ENCODE measurements around the gene TMEM139. TPM values are rescaled to one million over a fixed set of nuclear protein-coding genes. Genes with fewer than 3 reads are reported as not detected.

TMEM139 gene
- total and polyA plus RNA-seq, 10 of the 15 experiments (the other 5 are each of a cell fraction or from before 2014, with no cell fraction given) = 0.31 TPM; not detected in 9

- TF ChIP-seq CTCF (IDR thresholded peaks at IDR 0.05 in 2 of 3, conservative IDR thresholded peaks at IDR 0.05 in 1 of 3; ENCODE audit: control insufficient read depth in 2 of 3, extremely low read depth in 1 of 3, insufficient read depth in 1 of 3, low read depth in 3 of 3, low read length in 3 of 3) = peak; percentile 82 to 95 (median 91)
- TF ChIP-seq YY1 (IDR thresholded peaks at IDR 0.05; ENCODE audit: low read depth, low read length) = 0 out of 2 replicates have a peak, but pooled peaks have one; percentile 55
- TF ChIP-seq YBX1 (IDR thresholded peaks at IDR 0.05) = no peak
These were observed 44.2 kb upstream of the TMEM139 start (continued) for GRCh38 chr7:143240291-143241168.

GRCh38 chr7:143242306-143242705 lies 42.5 kb upstream of the TMEM139 start:
- H3K79me2 ChIP-seq (ENCODE audit: control insufficient read depth, insufficient read depth, low read length) = no peaks in the 10 kb centered on the region
- H3K4me1 ChIP-seq (ENCODE audit: control insufficient read depth, insufficient read depth, low read length) = no peaks in the 10 kb centered on the region
- ChIA-PET POLR2A (no interaction called here), RAD21 (ENCODE audit: unreplicated experiment) (no interaction called here), CTCF (interaction anchor here (0.7 to 6.9 kb wide), 4 partner anchors 46 to 886 kb away, joined by 3 to 124 read pairs (median 4); partner anchors contain the start of gene CASP2), SMC1A (ENCODE audit: uncharacterized antibody, unreplicated experiment) (interaction anchor here (0.8 to 3.3 kb wide), 4 partner anchors 161 to 175 kb away, joined by 3 to 73 read pairs (median 4); no protein-coding TSS in a partner anchor)
- no peak overlapping the region for H2AFZ ChIP-seq (ENCODE audit: control insufficient read depth, low read depth, low read length)
- in situ Hi-C loops (cut with MboI) (no loop called here), intact Hi-C loops (cut with micrococcal nuclease; ENCODE audit: unreplicated experiment) (loop anchor here (10.0 kb wide), 1 partner anchor 882 kb away; the partner anchor contains the start of gene OR2A14)
- no peak overlapping the region for H3K4me2 ChIP-seq (ENCODE audit: control insufficient read depth, insufficient read depth)
- 57% methylated on average over 11 of the region's 11 CpGs for WGBS (ENCODE audit: insufficient coverage, insufficient replicate concordance, low lambda C conversion rate, missing lambda C conversion rate)
- FAIRE-seq (no peak), ATAC-seq (no peak), DNase-seq (ENCODE audit: low read depth, low spot score) (no peak)
- H4K20me1 ChIP-seq (ENCODE audit: control insufficient read depth, insufficient read depth) = no peaks in the 10 kb centered on the region
- no peak overlapping the region for H3K4me3 ChIP-seq
- no peaks in the 10 kb centered on the region for H3K27me3 ChIP-seq (replicated peaks in 1 of 2; ENCODE audit: control insufficient read depth in 2 of 2, insufficient read depth in 2 of 2, low read length in 1 of 2)
- H3K36me3 ChIP-seq (ENCODE audit: control insufficient read depth in 2 of 2, insufficient read depth in 2 of 2, low read length in 1 of 2) = no peaks in the 10 kb centered on the region
- H3K9ac ChIP-seq (ENCODE audit: control insufficient read depth, insufficient read depth, low read length) = no peak overlapping the region
- H3K9me3 ChIP-seq (replicated peaks; ENCODE audit: control insufficient read depth, insufficient read depth, low read length) = no peaks in the 10 kb centered on the region; the same call in 2 of the 3 replicates
- no peak for TF ChIP-seq ZNF592 (IDR thresholded peaks at IDR 0.05)
- TF ChIP-seq MYC (IDR thresholded peaks at IDR 0.05; ENCODE audit: insufficient read depth, insufficient read length, insufficient replicate concordance, low read length, severe bottlenecking) = no peak
- no peak for TF ChIP-seq BCL11A (IDR thresholded peaks at IDR 0.05; ENCODE audit: low read depth, low read length)
- TF ChIP-seq NR2C1 (IDR thresholded peaks at IDR 0.05) = no peak
- no peak for TF ChIP-seq ZBTB11 (CRISPR knock-in tag; IDR thresholded peaks at IDR 0.05)
- TF ChIP-seq YY1 (IDR thresholded peaks at IDR 0.05; ENCODE audit: low read depth, low read length) = no peak
- no TSS peak for BruUV-seq (replicated peaks)
- no peak overlapping the region for H3K27ac ChIP-seq (ENCODE audit: control insufficient read depth, insufficient read depth)

All from GM12878 (cell line).